Common myeloid progenitor, CD34-positive (primary cell): ENCODE data around the gene ABCA7.

Source experiments
- CTCF ChIA-PET: fragments of 350-600 bp; sonication (Branson Sonifier 250); formaldehyde crosslinking; loops from one replicate; lab custom pipeline; 2021; ENCODE audit warnings: antibody characterized with exemption; lab: Charles Lee
- POLR2A ChIA-PET: fragments of 350-600 bp; sonication (Branson Sonifier 250); formaldehyde crosslinking; loops from one replicate; lab custom pipeline; 2021; ENCODE audit warnings: antibody characterized with exemption; lab: Charles Lee
- DNase-seq, 3 donors: peaks; one replicate each; pipeline versions ENCODE4 v3.0.0 to v3.0.0-alpha.2; 2013
- H3K27ac ChIP-seq, 2 experiments: 1 replicate in 1 of 2; 2 replicates in 1 of 2; pipeline ENCODE4 v1.7.0; 2013; ENCODE audit warnings: inconsistent platforms in 2 of 2, low read length in 2 of 2, mild to moderate bottlenecking in 2 of 2, low read depth in 1 of 2, moderate library complexity in 1 of 2; ENCODE audit not compliant: severe bottlenecking in 2 of 2, insufficient read depth in 1 of 2, poor library complexity in 1 of 2
- H3K27me3 ChIP-seq, 5 experiments: replicated peaks in 2 of 5; 1 replicate in 3 of 5; 2 replicates in 2 of 5; pipeline versions ENCODE4 v1.6.1 to v1.7.0; 2013; ENCODE audit warnings: low read length in 4 of 5, mild to moderate bottlenecking in 2 of 5, moderate library complexity in 2 of 5, inconsistent platforms in 1 of 5; ENCODE audit not compliant: insufficient read depth in 5 of 5, control insufficient read depth in 4 of 5
- H3K36me3 ChIP-seq, 4 experiments: 1 replicate in 2 of 4; 2 replicates in 2 of 4; pipeline versions ENCODE4 v1.6.1 to v1.7.0; 2013; ENCODE audit warnings: low read length in 3 of 4, control low read depth in 1 of 4, mild to moderate bottlenecking in 1 of 4; ENCODE audit not compliant: control insufficient read depth in 4 of 4, insufficient read depth in 4 of 4
- H3K4me1 ChIP-seq, 4 experiments: 1 replicate in 3 of 4; 2 replicates in 1 of 4; pipeline versions ENCODE4 v1.6.1 to v1.7.1; 2013; ENCODE audit warnings: low read length in 3 of 4, mild to moderate bottlenecking in 3 of 4, control low read depth in 1 of 4, inconsistent platforms in 1 of 4, moderate library complexity in 1 of 4; ENCODE audit not compliant: control insufficient read depth in 4 of 4, insufficient read depth in 4 of 4; ENCODE audit errors: control extremely low read depth in 1 of 4
- H3K4me3 ChIP-seq, 7 experiments: 1 replicate in 4 of 7; 2 replicates in 3 of 7; pipeline versions ENCODE4 v1.5.1 to v1.7.0; 2013; ENCODE audit warnings: mild to moderate bottlenecking in 7 of 7, low read length in 6 of 7, moderate library complexity in 6 of 7, inconsistent platforms in 2 of 7, low read depth in 2 of 7, control low read depth in 1 of 7; ENCODE audit not compliant: insufficient read depth in 4 of 7, control insufficient read depth in 1 of 7; ENCODE audit errors: extremely low read depth in 1 of 7
- H3K9me3 ChIP-seq, 5 experiments: 1 replicate in 4 of 5; 2 replicates in 1 of 5; pipeline versions ENCODE4 v1.6.1 to v1.7.1; 2013; ENCODE audit warnings: low read length in 4 of 5, mild to moderate bottlenecking in 2 of 5, inconsistent platforms in 1 of 5, low read depth in 1 of 5, moderate library complexity in 1 of 5; ENCODE audit not compliant: control insufficient read depth in 4 of 5, insufficient read depth in 2 of 5; ENCODE audit errors: control extremely low read depth in 1 of 5
- WGBS: methylation state at CpG from one replicate; pipeline ENCODE4 v1.1.5; 2013; ENCODE audit not compliant: insufficient coverage; 5-methylcytosine and 5-hydroxymethylcytosine counted together

The ABCA7 gene

GRCh38 chr19:1110809-1111640 is 71.1 kb downstream of the ABCA7 start:
- Histone ChIP-seq H3K4me1 (peaks cover 0 to 15% (median 10%) of the 10 kb centered on the region in 4 experiments), H3K9me3 (no peaks in the 10 kb centered on the region), H3K36me3 (peaks cover 2 to 74% (median 46%) of the 10 kb centered on the region in 4 experiments), H3K27me3 (no peaks in the 10 kb centered on the region), H3K4me3 (no peak overlapping the region), H3K27ac (no peak overlapping the region)
- no peak for DNase-seq
- ChIA-PET CTCF (interaction anchor here (0.9 to 4.0 kb wide), 4 partner anchors 82 to 133 kb away, joined by 3 to 33 read pairs (median 20); no protein-coding TSS in a partner anchor), POLR2A (interaction anchor here (0.6 kb wide), 1 partner anchor 92 kb away, joined by 5 read pairs; no protein-coding TSS in a partner anchor)
- WGBS, result 94% methylated on average over 14 of the region's 18 CpGs

GRCh38 chr19:1111641-1112267 is 71.8 kb downstream of the ABCA7 start:
- Histone ChIP-seq H3K27me3 (no peaks in the 10 kb centered on the region), H3K4me1 (peaks cover 0 to 10% (median 9%) of the 10 kb centered on the region in 4 experiments), H3K36me3 (peaks cover 2 to 74% (median 49%) of the 10 kb centered on the region in 4 experiments), H3K4me3 (no peak overlapping the region), H3K27ac (no peak overlapping the region), H3K9me3 (no peaks in the 10 kb centered on the region)
- WGBS, result 100% methylated on average over 4 of the region's 18 CpGs
- no peak for DNase-seq
- ChIA-PET CTCF (interaction anchor here (0.7 to 4.0 kb wide), 8 partner anchors 12 to 110 kb away, joined by 3 to 33 read pairs (median 13); no protein-coding TSS in a partner anchor), POLR2A (interaction anchor here (0.6 kb wide), 1 partner anchor 91 kb away, joined by 5 read pairs; no protein-coding TSS in a partner anchor)

DNA sequence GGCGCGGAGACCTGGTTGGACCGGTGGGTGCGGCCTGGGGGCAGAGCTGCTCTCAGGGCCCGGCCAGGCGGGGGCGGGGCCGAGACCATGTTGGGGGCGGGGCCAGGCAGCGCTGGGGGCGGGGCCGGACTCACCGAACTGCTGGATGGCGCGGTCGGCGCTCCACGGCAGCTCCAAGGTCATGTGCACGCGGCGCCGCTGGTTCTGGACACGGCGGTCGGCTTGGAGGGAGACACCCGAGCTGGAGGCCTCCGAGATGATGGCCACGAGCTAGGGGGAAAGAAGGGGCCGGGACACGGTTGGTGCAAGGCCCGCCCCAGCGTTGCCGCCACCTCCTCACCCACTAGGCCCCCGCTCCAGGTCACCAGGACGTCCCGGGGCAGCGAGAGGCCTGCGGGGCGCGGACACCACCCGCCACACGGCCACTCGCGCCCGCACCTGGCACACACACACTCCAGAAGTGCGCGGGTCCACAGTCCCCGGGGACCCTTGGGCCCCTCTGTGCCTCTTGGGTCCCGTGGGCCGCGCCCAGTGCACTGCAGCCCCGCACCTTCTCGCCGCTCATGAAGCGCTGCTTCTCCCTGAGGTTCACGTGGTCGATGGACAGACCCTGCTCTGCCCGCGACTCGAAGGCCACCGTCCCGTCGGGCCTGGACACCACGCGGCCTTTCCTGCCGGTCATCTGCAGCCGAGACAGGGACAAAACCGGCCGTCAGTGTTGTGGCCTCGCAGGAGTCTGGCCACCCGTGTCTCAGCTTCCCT is 72.5 kb downstream of the ABCA7 start:
- ChIA-PET CTCF (interaction anchor here (0.7 to 4.0 kb wide), 19 partner anchors 9 to 132 kb away, joined by 3 to 33 read pairs (median 6); partner anchors contain the start of gene ATP5F1D), POLR2A (interaction anchor here (0.6 to 1.1 kb wide), 3 partner anchors 79 to 126 kb away, joined by 3 to 5 read pairs (median 3); no protein-coding TSS in a partner anchor)
- WGBS, result 94% methylated on average over 58 of the region's 71 CpGs
- DNase-seq, result no peak
- Histone ChIP-seq H3K27me3 (no peaks in the 10 kb centered on the region), H3K4me3 (no peak overlapping the region), H3K27ac (no peak overlapping the region), H3K4me1 (peaks cover 0 to 9% (median 6%) of the 10 kb centered on the region in 4 experiments), H3K36me3 (peaks cover 2 to 74% (median 49%) of the 10 kb centered on the region in 4 experiments), H3K9me3 (no peaks in the 10 kb centered on the region)

DNA sequence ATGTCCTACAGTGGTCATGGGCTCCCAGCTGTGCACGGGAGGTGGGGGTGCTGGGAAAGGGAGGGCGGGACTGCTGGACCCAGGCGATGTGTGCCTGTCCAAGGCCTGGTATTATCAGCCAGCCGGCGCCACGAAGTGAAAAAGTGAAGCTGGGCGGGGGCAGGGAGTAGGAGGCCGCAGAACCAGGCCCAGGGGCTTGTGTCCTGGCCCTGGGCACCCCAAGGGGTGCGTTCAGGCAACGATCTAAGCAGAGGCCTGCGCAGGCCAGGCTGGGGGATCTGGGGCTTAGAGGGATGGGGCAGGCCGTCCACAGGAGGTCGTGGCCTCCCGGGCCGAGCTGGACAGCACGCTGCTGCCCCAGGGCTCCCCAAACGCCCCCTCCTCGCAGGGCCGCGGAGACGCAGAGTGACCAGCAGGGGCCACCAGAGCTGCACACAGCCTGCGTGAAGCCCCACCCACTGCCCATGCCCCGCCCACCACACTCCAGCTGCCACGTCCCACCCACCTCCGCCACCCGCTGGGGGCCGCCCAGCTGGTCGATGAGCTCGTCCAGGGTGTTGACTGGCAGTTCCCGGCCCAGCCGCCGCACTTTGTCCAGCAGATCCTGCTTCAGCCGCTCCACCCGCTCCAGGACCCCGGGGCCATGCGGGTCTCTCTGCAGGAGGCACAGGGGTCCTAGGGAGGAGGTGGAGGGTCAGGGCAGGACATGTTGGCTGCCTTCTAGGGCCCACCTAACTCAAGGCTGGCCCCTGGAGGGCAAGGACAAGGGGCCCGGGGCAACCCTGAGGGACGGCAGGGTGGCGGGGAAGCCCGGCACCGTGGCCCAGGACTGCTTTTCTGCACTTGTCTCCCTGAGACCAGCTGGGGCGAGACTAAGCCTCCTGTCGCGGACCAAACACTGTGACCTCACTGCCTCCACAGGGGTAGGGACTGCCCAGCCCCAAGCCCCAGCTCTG is 73.4 kb downstream of the ABCA7 start:
- ChIA-PET POLR2A (interaction anchor here (0.6 to 1.1 kb wide), 5 partner anchors 46 to 125 kb away, joined by 3 to 5 read pairs (median 3); partner anchors contain the start of gene ARHGAP45), CTCF (interaction anchor here (0.8 to 4.0 kb wide), 23 partner anchors 8 to 131 kb away, joined by 3 to 33 read pairs (median 6); partner anchors contain the start of gene ATP5F1D)
- Histone ChIP-seq H3K27ac (no peak overlapping the region), H3K36me3 (peaks cover 2 to 77% (median 51%) of the 10 kb centered on the region in 4 experiments), H3K9me3 (no peaks in the 10 kb centered on the region), H3K4me1 (peaks cover 0 to 9% (median 5%) of the 10 kb centered on the region in 4 experiments), H3K4me3 (no peak overlapping the region), H3K27me3 (no peaks in the 10 kb centered on the region)
- DNase-seq, result peak; percentile 87 to 94 (median 91)
- 53% methylated on average over 24 of the region's 44 CpGs for WGBS

DNA sequence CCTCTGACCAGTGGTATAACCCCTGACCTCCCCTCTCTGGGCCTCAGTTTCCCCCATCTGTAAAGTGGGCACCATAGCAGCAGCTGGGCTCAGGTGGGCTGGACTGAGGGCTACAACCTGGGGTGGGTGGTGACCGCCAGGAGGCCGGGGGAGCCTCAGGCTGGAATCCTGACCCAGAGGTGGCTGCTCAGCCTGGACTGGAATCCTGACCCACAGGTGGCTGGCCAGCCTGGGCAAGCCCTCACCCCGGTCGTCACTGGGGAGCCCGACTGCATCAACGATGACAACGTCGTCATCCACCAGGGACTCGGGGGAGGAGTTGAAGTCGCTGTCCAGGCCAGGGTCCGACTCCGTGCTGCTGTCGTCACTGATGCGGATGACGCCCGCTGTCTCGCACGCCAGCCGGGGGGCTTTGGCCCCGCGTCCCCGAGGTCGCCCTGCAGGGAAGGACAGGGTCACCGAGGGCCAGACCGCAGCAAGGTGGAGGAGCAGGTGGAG is 74.1 kb downstream of the ABCA7 start:
- POLR2A ChIA-PET, result interaction anchor here (0.6 to 1.1 kb wide), 3 partner anchors 67 to 100 kb away, joined by 5 read pairs; no protein-coding TSS in a partner anchor
- WGBS, result 98% methylated on average over 25 of the region's 25 CpGs
- DNase-seq, result no peak
- Histone ChIP-seq H3K27me3 (no peaks in the 10 kb centered on the region), H3K36me3 (peaks cover 2 to 78% (median 51%) of the 10 kb centered on the region in 4 experiments), H3K4me3 (no peak overlapping the region), H3K9me3 (no peaks in the 10 kb centered on the region), H3K4me1 (peaks cover 0 to 9% (median 5%) of the 10 kb centered on the region in 4 experiments), H3K27ac (no peak overlapping the region)
- CTCF ChIA-PET, result interaction anchor here (0.8 to 4.0 kb wide), 19 partner anchors 8 to 130 kb away, joined by 3 to 33 read pairs (median 6); partner anchors contain the start of gene ATP5F1D
